GM19193 (cell line): ENCODE results near the gene ANTKMT.

Source experiments
- POLR2A ChIP-seq: IDR thresholded peaks from 4 replicates; pipeline ENCODE4 v1.6.1; 2011; ENCODE audit not compliant: insufficient read depth, insufficient read length; ENCODE audit errors: extremely low read depth

Gene ANTKMT

GRCh38 chr16:749010-749409 is 28.1 kb downstream of the ANTKMT start:
- TF ChIP-seq POLR2A, result no peak

DNA sequence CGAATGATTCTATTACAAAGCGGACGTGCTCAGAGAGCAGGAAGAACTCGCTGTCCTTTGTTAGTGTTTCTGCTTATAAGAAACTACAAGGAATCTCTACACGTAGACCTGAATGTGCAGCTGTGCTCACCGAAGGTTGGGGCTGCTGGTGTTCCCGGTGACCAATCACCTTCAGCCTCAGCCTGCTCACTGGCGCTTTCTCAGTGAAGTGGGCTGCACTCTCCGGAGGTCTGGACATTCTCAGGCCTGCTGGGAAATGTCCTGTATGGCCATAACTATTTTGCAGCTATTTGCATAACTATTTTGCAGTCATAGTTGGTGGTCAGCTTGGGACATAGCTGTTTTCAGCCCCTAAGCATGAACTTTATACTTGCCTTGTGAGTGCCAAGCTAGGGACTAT is 29.5 kb downstream of the ANTKMT start:
- no peak for TF ChIP-seq POLR2A

GRCh38 chr16:751152-752006 is 30.4 kb downstream of the ANTKMT start:
- TF ChIP-seq POLR2A, result no peak

GRCh38 chr16:752007-752312 is 31.0 kb downstream of the ANTKMT start:
- no peak for TF ChIP-seq POLR2A

DNA sequence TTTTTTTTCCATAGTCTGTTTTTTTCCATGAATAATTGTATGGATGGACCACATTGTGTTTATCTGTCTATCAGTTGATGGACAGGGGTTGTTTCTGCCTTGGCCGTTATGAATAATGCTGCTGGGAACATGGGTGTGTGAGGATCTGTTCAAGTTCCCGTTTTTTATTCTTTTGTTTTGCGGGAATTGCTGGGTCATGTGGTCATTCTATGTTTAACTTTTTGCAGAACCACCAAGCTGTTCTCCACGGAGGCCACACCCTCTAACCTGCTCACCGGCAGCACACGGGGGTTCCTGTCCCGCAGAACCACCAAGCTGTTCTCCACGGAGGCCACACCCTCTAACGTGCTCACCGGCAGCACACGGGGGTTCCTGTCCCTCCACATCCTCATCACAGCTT is 33.7 kb downstream of the ANTKMT start:
- TF ChIP-seq POLR2A, result no peak

DNA sequence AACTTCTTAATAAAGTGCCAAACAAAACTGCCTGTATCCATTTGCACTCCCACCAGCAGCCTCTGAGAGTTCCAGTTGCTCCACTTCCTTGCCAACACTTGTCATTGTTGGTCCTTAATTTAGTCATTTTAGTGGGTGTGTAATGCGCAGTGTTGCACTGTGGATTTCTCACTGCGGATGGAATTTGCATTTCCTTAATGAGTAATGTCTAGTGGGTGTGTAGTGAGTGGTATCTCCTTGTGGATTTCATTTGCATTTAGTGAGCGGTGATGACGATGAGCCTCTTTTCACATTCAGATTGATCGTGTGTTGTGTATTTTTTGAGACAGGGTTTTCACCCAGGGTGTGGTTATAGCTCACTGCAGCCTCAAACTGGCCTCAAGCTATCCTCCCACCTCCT is 35.5 kb downstream of the ANTKMT start:
- no peak for TF ChIP-seq POLR2A

DNA sequence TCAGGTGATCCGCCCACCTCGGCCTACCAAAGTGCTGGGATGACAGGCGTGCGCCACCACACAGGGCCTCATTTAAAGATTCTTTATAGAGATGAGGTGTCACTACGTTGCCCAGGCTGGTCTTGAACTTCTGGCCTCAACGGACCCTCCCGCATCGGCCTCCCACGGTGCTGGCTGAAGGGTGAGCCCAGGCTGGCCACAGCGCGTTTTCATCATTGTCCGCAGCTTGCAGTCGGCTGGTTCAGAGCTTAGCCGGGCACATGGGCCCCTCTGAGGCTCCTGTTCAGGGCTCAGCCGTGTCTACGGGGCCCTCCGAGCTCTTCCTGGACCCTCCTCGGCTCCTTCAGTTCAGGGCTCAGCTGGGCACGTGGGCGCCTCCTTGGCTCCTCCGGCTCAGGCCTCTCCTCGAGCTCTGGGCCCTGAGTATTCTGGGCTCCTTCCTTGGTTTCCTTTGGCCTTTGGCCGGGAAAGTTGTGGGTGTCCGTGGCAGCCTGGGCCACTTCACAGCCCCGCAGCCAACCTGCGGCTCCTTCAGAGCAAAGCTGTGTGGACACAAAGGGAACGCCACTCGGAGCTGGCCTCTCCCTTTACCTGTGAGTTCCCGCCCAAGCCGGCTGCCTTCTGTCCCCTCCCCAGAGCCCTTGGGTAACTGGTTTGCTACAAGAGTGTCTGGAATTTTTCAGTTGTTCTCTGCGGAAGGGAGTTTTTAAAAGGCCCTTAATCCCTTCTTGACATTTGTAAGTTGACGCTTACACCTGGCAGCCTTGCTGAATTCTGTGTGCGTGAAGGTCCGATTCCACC is 38.4 kb downstream of the ANTKMT start:
- no peak for TF ChIP-seq POLR2A

DNA sequence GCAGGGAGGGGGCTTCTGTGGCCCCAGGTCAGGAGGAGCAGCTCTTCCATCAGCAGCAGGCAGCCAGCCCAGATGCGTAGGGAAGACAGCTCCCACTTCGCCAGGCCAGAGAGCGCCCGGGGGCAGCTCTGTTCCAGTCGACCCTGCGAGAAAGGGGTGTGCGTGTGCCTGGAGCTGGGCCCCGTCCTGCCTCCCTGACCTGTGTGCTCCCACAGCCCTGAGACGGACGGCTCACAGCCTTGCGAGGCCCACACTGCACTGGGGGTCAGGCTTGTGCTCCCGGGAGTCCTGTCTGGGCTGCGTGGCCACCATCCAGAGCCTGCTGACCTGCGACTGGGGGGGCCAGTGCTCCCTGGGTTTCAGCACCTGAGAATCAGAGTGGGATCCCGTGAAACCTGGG is 39.1 kb downstream of the ANTKMT start:
- no peak for TF ChIP-seq POLR2A

- TF ChIP-seq POLR2A, result no peak
Measured at GRCh38 chr16:760545-761343, 39.8 kb downstream of the ANTKMT start, which contains the start of gene MSLN. MSLN (plus strand) TSS chr16:760734; CDS start chr16:762681, 1,947 bp downstream.

DNA sequence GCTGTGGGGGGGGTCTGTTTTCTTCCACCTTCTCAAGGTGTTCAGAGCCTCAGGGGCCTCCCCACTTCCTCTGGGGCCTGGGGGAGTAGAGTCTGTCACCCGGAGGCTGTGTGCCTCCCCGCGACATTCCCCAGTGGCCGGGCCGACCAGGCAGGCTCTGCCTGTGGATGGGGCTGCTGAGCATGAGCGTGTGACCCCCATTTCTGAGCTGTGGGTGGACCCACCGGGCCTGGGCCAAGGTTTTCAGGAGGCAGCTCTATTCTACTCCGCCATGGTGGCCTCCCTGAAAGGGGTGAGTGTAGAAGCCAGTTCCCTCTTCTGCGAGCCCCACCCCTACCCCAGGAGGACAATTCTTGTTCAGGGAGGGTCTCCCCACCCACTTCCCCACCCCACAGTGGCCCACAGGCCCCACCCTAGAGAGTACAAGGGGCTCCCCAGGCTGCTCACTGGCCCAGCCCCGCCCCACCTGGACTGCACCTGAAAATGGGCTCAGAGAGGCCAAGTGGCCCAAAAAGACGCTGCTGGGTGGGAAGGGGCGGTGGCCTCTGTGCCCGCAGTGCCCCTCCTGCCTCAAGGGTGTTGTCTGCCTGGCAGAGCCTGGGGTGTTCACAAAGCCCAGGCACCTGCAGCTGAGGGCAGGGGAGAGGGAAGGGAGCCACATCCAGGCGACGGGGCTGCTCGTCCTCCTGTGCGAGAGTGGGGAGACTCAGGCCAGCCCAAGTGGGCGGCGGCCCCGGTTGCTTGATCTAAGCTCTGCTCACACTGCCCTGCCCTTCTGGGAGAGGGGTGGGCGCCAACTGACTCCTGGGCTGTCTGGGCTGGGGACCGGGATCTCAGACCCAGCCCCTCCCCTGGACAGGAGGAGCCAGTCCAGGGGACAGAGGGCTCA is 40.9 kb downstream of the ANTKMT start:
- no peak for TF ChIP-seq POLR2A

DNA sequence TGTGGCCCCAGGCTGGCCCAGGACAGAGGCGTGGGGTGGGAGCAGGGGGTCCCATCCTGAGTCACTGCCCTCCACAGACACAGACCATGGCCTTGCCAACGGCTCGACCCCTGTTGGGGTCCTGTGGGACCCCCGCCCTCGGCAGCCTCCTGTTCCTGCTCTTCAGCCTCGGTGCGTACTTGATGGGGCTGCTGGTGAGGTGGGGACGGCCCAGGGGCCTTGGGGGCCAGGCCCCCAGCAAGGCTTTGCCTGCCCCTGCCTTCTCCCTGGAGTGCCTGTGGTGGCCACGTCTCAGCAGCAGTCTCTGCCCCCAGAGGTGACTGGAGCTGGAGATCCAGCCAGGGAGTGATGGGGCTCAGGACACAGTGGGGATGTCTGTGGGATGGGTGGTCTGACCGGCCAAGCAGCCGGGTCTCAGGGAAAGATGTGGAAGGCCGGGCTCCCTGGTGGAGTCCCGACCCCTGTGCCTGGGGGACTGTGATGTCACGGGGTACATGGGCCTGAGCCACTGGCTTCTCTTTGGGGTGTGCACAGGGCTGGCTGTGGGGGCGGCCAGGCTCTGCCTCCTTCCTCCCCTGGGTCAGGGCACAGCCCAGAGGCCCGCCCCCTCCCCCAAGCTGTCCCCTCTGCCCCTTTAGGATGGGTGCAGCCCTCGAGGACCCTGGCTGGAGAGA is 41.8 kb downstream of the ANTKMT start:
- TF ChIP-seq POLR2A, result no peak

GRCh38 chr16:763369-764183 is 42.6 kb downstream of the ANTKMT start:
- no peak for TF ChIP-seq POLR2A

GRCh38 chr16:764184-764750 is 43.3 kb downstream of the ANTKMT start:
- no peak for TF ChIP-seq POLR2A
